ENCODE results near the gene ZMYND12. TPM values are rescaled to one million over a fixed set of nuclear protein-coding genes. Genes with fewer than 3 reads are reported as not detected.

The ZMYND12 gene
- total RNA-seq, 1 donor from 2014 or later, result 0.49 TPM

DNA sequence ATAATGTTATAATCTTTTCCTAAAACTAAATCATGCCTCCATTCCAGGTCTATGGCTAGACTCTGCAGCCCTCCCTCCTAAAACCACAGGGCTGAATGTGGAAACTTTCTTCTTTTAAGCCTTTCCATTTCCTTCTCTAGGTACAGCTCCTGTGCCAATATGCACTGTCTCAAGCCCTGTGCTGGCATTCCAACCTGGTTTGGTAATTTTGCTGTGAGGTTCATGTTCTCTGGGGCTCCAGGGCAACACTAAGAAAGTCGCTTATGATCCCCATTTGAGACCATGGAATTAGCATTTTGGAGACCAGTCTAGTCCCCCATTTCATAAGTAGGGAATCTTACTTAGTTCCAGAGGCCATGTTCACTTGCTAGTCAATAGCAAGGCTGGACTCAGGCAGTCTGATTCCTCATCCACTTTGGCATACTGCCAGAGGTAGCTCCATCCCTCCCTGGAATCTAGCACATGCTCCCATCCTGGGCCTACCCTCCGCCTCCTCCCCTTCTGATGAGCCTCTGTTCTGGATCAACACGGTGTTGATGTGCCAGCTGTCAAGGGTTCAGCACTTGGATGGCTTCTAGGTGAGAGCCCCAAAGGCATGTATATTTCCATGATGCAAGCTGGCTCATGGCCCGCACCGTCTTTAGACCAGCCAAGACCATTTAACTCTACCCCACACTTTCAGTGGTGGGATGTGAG is 36.5 kb downstream of the ZMYND12 start:
- Mint-ChIP-seq H3K36me3 (ENCODE audit: unreplicated experiment) (no peaks in the 10 kb centered on the region), H3K9me3 (ENCODE audit: unreplicated experiment) (peaks cover 3% of the 10 kb centered on the region), H3K4me3 (ENCODE audit: unreplicated experiment) (no peak overlapping the region), H3K27me3 (ENCODE audit: unreplicated experiment) (no peaks in the 10 kb centered on the region), H3K4me1 (ENCODE audit: low read depth, unreplicated experiment) (peaks cover 37% of the 10 kb centered on the region), H3K27ac (ENCODE audit: unreplicated experiment) (no peak overlapping the region)
- TF ChIP-seq, protein P1, sequence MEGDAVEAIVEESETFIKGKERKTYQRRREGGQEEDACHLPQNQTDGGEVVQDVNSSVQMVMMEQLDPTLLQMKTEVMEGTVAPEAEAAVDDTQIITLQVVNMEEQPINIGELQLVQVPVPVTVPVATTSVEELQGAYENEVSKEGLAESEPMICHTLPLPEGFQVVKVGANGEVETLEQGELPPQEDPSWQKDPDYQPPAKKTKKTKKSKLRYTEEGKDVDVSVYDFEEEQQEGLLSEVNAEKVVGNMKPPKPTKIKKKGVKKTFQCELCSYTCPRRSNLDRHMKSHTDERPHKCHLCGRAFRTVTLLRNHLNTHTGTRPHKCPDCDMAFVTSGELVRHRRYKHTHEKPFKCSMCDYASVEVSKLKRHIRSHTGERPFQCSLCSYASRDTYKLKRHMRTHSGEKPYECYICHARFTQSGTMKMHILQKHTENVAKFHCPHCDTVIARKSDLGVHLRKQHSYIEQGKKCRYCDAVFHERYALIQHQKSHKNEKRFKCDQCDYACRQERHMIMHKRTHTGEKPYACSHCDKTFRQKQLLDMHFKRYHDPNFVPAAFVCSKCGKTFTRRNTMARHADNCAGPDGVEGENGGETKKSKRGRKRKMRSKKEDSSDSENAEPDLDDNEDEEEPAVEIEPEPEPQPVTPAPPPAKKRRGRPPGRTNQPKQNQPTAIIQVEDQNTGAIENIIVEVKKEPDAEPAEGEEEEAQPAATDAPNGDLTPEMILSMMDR (IDR thresholded peaks at IDR 0.05; ENCODE audit: partially characterized antibody, unreplicated experiment), result no peak
- DNase-seq, result no peak

DNA sequence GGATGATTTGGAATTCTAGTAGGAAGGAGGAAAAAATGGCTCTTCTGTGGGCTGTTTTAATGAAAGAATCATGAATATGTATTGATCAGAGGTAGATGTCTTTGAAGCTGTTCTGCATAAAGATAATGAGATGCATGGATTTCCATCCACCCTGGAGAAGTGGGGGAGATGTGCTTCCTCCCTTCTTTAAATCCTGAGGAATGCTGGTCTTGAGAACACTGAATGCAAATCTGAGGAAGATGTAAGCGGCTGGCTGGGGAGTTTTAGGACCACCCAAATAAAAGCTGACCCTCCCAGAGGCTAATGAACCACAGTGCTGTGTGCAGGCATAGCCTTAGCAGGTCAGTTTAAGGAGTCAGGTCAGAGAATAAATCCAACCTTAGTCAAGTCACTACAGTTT is 37.3 kb downstream of the ZMYND12 start:
- no peaks in the 10 kb centered on the region for H3K27me3 Mint-ChIP-seq (ENCODE audit: unreplicated experiment)
- TF ChIP-seq, protein P1 (IDR thresholded peaks at IDR 0.05; ENCODE audit: partially characterized antibody, unreplicated experiment), result no peak
- no peak overlapping the region for H3K4me3 Mint-ChIP-seq (ENCODE audit: unreplicated experiment)
- H3K9me3 Mint-ChIP-seq (ENCODE audit: unreplicated experiment), result peaks cover 3% of the 10 kb centered on the region
- no peak for DNase-seq
- H3K4me1 Mint-ChIP-seq (ENCODE audit: low read depth, unreplicated experiment), result peaks cover 31% of the 10 kb centered on the region
- no peaks in the 10 kb centered on the region for H3K36me3 Mint-ChIP-seq (ENCODE audit: unreplicated experiment)
- H3K27ac Mint-ChIP-seq (ENCODE audit: unreplicated experiment), result no peak overlapping the region

DNA sequence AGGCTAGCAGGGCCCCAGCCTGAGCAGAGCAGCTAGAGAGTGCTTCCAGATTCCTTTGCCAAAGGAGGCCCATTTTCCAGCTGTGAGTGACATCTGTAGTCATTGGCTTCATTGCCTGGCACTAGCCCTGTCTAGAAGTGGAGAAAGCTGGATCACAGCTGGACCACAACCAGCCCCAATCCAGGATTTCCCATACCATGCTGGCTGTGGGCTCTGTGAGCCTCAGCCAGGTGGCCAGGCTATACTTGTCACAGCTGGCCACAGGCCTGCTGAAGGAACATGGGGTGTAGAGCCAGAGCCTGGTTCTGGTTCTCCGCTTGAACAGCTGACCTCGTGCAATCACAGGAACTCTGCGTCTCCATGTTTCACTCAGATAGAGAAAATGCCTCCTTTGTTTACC is 38.7 kb downstream of the ZMYND12 start:
- H3K27me3 Mint-ChIP-seq (ENCODE audit: unreplicated experiment), result no peaks in the 10 kb centered on the region
- H3K36me3 Mint-ChIP-seq (ENCODE audit: unreplicated experiment), result no peaks in the 10 kb centered on the region
- H3K4me1 Mint-ChIP-seq (ENCODE audit: low read depth, unreplicated experiment), result peaks cover 21% of the 10 kb centered on the region
- H3K27ac Mint-ChIP-seq (ENCODE audit: unreplicated experiment), result no peak overlapping the region
- no peak overlapping the region for H3K4me3 Mint-ChIP-seq (ENCODE audit: unreplicated experiment)
- no peak for DNase-seq
- TF ChIP-seq, protein P1 (IDR thresholded peaks at IDR 0.05; ENCODE audit: partially characterized antibody, unreplicated experiment), result no peak
- peaks cover 1% of the 10 kb centered on the region for H3K9me3 Mint-ChIP-seq (ENCODE audit: unreplicated experiment)

DNA sequence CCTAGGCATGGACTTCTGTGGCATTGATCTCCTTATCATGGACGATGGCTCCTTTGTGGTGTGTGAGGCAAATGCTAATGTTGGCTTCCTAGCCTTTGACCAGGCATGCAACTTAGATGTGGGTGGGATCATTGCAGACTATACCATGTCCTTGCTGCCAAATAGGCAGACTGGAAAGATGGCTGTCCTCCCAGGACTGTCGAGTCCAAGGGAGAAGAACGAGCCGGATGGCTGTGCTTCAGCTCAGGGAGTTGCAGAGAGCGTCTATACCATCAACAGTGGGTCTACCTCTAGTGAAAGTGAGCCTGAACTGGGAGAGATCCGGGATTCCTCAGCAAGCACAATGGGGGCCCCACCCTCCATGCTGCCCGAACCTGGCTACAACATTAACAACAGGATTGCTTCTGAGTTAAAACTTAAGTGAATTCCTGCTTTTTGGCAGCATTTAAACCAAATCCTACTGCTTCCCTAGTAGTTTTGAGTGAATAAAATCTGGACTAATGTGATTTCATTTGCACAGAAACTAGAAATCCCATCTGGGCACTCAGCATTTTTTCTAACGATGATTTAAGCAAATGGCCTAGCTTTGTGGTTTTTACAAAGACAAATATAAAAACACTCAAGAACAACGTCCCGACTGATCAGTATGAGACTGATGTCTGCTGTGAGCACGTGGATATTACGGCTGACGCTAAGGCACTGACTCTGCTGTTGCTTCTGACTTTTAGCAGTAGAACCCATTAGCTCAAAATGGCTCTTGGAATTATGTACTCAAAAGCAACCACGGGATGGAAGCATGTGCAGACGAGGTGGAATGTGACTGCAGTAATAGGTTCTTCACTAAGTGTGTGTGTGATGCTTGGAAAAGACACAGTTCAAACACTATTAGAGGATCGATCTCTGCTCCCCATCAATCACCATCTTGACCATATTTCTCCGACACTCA is 41.0 kb downstream of the ZMYND12 start:
- Mint-ChIP-seq H3K4me1 (ENCODE audit: low read depth, unreplicated experiment) (no peaks in the 10 kb centered on the region), H3K27ac (ENCODE audit: unreplicated experiment) (no peak overlapping the region), H3K9me3 (ENCODE audit: unreplicated experiment) (peaks cover 1% of the 10 kb centered on the region), H3K4me3 (ENCODE audit: unreplicated experiment) (no peak overlapping the region), H3K27me3 (ENCODE audit: unreplicated experiment) (no peaks in the 10 kb centered on the region), H3K36me3 (ENCODE audit: unreplicated experiment) (no peaks in the 10 kb centered on the region)
- no peak for DNase-seq
- TF ChIP-seq, protein P1 (IDR thresholded peaks at IDR 0.05; ENCODE audit: partially characterized antibody, unreplicated experiment), result no peak
